ENCODE measurements around the gene TNIK.

DNA sequence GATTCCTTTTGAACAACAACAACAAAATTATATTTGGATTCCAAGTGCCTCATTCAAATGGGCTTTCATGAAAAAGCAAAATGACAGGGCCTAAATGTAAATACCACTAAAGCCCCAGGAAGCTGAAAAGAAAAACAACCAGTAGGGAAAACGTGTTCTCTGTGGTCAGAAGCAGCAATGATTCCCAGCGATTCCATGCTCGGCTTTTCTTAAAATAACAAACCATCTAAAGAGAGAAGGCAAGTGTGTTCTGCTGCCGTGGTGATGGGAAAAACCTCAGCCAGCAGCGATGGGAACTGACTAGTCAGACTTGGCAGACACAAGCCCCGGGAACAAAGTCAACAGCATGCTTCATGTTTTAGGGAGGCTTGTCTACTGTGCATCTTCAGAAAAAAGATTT, 153.6 kb downstream of the TNIK start:
- TF ChIP-seq, protein P1, sequence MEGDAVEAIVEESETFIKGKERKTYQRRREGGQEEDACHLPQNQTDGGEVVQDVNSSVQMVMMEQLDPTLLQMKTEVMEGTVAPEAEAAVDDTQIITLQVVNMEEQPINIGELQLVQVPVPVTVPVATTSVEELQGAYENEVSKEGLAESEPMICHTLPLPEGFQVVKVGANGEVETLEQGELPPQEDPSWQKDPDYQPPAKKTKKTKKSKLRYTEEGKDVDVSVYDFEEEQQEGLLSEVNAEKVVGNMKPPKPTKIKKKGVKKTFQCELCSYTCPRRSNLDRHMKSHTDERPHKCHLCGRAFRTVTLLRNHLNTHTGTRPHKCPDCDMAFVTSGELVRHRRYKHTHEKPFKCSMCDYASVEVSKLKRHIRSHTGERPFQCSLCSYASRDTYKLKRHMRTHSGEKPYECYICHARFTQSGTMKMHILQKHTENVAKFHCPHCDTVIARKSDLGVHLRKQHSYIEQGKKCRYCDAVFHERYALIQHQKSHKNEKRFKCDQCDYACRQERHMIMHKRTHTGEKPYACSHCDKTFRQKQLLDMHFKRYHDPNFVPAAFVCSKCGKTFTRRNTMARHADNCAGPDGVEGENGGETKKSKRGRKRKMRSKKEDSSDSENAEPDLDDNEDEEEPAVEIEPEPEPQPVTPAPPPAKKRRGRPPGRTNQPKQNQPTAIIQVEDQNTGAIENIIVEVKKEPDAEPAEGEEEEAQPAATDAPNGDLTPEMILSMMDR (conservative IDR thresholded peaks at IDR 0.05; ENCODE audit: low read depth in 2 of 2) = no peak
- TF ChIP-seq EZH2 (IDR thresholded peaks at IDR 0.05; ENCODE audit: low read depth, unreplicated experiment) = no peak
- TF ChIP-seq EZH2phosphoT487 (IDR thresholded peaks at IDR 0.05; ENCODE audit: unreplicated experiment) = no peak
- TF ChIP-seq, protein P2, sequence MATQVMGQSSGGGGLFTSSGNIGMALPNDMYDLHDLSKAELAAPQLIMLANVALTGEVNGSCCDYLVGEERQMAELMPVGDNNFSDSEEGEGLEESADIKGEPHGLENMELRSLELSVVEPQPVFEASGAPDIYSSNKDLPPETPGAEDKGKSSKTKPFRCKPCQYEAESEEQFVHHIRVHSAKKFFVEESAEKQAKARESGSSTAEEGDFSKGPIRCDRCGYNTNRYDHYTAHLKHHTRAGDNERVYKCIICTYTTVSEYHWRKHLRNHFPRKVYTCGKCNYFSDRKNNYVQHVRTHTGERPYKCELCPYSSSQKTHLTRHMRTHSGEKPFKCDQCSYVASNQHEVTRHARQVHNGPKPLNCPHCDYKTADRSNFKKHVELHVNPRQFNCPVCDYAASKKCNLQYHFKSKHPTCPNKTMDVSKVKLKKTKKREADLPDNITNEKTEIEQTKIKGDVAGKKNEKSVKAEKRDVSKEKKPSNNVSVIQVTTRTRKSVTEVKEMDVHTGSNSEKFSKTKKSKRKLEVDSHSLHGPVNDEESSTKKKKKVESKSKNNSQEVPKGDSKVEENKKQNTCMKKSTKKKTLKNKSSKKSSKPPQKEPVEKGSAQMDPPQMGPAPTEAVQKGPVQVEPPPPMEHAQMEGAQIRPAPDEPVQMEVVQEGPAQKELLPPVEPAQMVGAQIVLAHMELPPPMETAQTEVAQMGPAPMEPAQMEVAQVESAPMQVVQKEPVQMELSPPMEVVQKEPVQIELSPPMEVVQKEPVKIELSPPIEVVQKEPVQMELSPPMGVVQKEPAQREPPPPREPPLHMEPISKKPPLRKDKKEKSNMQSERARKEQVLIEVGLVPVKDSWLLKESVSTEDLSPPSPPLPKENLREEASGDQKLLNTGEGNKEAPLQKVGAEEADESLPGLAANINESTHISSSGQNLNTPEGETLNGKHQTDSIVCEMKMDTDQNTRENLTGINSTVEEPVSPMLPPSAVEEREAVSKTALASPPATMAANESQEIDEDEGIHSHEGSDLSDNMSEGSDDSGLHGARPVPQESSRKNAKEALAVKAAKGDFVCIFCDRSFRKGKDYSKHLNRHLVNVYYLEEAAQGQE (IDR thresholded peaks at IDR 0.05; ENCODE audit: unreplicated experiment) = no peak
